Fibroblast of peridontal ligament (primary cell): Measurements from ENCODE around the gene NATD1.
A peak's percentile ranks its signal among the peaks of the same experiment; 100 is the strongest.

Experiments
- DNase-seq: peaks from one replicate; pipeline ENCODE4 v3.0.0-alpha.2; 2010; ENCODE audit errors: extremely low read depth

The NATD1 gene, protein sequence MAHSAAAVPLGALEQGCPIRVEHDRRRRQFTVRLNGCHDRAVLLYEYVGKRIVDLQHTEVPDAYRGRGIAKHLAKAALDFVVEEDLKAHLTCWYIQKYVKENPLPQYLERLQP

DNA sequence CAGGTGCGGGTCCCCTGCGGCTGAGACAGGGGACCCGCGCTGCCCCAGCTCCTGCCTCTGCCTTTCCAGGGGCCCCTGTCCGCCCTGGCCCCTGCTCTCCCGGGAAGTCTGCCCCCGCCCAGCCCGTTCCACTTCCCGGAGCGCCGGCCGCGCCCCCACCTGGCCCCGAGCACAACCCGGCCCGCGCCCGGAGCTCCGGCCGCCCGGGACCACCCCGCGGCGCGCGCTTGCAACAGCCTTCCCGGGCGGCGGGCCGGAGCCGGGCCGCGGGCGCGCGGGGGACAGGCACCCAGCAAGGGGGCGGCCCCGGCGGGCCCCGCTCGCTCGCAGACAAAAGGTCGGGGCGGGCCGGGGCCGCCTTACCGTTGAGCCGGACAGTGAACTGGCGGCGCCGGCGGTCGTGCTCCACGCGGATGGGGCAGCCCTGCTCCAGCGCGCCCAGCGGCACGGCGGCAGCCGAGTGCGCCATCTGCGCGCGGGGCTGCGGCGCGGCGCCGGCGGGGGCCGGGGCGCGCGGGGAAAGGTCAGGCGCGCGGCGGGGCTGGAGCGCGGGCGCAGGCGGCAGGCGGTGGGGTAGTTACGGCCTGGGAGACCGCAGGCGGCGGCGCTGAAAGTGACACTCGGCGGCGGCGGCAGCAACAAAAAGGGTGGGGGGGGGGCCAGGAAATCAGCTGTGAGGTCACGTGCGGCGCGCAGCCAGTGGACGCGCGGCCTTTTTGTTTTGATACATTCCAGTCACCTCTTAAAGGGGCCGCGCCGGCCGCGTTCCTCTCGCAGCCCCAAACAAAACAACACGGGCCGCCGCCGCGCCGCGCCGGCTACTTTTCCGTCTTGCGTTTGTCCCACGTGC, at the start of gene NATD1:
Gene NATD1 (minus strand): TSS at position 615 of the 850 bp plus-strand sequence. CDS start 146 bp downstream, at position 469.
- DNase-seq, result peak; percentile 76

DNA sequence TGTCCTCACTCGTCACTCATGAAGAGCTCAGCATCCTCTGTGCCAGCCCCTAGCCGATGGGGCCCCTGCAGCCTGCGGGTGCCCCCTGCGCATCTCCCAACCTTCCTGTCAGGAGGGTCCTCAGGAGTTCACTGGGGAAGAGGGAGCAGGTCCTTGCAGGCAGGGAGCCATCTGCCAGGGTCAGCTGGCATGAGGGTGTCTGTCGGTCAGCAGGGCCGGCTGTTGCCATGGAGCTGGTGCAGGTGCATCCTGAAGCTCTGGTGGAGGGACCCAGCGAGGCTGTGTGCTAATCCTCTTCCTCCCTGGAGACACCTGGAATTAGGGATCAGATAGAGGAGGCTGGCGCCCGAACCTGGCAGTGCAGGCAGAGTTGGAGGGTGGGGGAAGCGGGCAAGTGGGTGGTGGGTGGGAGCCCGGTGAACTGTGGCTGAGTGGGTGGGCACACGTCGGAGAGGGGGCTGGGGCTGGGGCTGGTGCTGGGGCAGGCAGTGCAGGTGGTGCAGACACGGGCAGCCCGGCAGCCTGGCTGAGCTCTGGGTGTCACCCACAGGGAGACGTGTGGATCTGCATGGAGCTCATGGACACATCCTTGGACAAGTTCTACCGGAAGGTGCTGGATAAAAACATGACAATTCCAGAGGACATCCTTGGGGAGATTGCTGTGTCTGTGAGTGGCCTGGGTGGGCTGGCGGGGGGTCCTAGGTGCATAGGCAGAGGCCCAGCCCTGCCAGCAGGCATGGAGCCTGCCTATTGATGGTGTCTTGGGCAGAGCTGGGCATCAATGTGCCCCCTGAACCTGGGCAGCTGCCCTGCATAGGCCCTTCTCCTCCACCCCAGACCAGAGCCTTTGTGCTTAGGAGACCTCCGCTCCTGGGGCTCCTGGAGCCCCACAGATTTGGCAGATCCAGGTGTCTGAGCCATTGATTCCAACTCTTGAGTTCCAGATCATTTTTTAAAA, 48.7 kb upstream of the NATD1 start:
- no peak for DNase-seq

DNA sequence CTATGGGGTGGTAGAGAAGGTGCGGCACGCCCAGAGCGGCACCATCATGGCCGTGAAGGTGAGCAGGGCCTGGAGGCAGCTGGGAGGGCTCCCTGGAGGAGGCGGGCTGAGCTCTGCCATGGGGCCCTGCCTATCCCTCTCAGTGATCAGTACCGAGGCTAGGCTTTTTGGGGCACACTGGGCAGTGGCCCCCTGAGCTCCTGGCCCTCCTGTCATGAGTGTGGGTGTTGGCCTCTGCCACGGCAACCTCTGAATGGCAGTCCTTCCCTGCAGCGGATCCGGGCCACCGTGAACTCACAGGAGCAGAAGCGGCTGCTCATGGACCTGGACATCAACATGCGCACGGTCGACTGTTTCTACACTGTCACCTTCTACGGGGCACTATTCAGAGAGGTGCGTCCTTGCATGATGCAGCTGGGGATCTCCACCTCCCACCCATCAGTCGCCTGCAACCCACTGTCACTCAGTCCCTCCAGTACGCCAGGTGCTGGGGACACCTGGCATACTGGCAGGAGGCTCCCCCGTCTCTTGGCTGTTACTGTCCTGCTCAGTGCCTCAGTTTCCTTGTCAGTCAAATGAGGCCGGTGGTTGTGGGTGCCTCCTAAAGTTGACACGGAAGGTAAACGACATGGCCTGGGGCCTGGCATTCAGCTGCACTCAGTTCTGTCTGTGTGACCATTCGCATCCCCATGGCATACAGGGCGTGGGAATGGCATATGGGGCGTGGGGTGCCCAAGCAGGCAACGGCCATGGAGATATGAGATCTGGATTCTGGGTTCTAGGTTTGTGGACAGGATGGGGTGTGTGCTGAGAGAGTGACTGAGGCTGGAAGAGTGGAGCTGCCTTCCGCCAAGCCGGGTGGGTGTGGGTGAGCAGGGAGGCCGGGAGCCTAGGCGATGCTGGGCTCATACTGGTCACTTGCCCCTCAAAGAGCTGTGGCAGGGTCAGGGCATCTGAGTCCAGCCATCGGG, 47.7 kb upstream of the NATD1 start:
- DNase-seq, result no peak

DNA sequence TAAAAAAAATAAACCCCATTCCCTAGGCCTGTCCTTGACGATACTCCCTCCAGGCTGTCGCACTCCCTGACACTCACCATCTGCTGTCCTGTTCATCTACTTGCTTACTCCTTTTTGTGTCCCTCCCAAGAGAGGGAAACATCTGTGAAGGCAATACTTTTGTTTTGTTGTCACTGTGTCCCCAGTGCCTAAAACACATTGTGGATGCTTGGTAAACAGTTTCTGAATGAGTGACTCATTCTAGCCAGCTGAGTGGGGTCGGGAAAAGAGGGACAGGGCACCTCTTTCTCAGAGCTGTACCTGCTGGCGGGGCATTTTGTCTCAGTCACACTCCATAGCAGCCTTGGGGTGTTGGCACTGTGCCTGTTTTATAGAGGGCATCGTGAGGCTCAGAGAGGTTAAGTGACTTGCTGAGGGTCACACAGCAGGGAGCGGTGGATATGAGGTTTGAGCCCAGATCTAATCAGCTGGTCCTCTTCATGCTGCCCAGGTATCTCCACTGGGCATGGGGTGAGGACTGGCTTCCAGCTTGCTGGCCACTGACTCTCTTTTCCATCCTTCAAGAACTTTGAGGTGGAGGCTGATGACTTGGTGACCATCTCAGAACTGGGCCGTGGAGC, 46.9 kb upstream of the NATD1 start:
- DNase-seq, result no peak

DNA sequence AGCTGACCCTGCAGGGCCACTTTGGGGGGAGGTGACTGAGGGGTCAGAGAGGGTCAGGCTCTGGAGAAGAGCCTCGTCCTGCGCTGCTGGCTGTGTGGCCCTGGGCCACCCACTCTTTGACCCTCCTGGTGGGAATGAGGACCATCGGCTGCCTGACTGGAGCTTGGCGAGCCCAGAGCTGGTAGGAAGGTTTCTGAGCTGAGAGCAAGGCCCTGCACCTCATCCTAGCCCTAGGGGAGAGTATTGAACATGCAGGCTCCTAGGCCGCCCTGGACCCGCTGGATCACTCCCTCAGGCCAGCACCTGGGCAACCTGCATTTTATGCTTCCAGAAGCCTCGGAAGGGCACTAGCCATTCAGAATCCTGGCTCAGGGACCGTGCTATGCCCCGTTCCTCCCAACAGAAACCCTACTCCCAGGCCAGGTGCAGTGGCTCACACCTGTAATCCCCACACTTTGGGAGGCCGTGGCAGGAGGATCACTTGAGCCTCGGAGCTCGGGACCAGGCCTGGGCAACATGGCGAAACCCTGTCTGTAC, 45.8 kb upstream of the NATD1 start:
- DNase-seq, result no peak

DNA sequence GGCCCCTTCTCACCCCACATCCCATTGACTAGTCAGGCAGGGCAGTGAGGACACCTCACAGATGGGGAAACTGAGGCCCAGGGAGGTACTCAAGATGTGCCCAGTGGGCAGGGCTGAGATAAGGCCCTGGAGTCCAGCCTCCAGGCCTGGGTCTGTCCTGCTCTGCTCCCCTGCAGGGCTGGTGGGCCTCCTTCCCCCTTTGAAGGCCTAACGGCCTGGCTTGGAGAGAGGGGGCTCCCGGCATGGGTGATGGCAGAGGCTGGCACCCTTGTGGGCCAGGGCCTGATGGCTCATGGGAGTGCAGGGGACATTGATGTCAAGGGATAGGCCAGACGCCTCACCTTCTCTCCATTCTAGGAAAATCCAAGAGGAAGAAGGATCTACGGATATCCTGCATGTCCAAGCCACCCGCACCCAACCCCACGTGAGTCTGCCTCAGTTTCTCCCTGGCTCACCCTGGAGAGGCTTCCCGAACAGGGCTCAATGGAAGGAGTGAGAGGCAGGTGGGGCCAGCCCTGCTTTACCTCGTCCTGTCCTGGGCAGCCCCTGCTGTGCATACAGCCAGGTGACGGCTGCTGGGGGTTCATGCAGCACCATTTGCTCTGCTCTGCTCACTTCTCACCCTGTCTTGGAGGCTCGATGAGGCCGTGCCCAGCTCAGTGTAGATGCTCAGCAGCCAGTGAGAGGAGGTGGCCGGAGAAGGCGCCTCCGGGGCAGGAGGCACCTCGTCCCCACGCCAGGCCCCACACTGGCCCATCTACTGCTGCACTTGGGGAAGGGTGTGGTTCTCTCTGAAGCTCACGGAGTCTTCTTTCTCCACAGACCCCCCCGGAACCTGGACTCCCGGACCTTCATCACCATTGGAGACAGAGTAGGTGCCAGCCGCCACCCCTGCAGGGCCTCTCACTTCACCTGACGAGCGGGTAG, 45.1 kb upstream of the NATD1 start:
- DNase-seq, result no peak

DNA sequence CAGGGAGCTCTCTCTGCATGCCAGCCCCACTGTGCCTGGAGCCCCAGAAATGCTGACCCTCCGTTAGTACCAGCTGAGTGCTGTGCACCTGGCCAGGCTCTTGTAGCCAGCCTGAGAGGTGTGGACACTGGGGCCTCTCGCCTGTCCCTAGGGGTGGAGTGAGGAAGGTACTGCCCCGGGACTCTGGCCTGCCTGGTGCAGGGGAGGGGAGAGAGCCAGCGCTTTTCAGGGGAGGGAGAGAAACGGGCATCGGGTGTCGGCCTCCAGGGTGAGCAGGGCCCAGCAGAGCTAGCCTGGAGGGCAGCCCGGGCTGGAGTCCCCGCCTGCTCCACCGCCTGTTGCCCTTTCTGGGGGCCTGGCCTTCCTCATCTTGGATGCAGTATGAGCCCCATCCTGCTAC, 44.4 kb upstream of the NATD1 start:
- no peak for DNase-seq

DNA sequence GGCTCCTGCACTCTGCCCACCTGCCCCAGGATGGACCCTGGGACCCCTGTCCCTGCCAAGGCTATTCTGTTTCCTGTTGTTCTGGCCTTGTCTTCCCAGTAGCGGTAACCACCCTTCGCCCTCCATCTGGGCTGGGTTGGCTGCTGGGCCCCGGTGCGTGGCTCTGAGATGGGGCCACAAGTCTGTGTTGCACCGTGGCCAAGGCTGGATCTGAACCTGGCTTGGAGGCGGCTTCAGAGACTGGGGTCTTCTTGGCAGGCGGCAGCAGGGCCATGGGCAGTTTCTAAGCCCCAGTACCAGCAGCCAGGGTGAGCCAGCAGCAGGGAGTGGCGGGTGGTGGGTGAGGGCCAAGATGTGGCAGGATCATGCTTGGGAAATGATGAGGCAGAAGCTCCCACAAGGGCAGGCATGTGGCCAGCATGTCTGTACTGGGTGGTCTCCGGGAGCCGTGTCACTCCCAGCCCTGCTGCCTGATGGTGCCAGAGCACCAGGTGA, 43.9 kb upstream of the NATD1 start:
- DNase-seq, result peak; percentile 21

DNA sequence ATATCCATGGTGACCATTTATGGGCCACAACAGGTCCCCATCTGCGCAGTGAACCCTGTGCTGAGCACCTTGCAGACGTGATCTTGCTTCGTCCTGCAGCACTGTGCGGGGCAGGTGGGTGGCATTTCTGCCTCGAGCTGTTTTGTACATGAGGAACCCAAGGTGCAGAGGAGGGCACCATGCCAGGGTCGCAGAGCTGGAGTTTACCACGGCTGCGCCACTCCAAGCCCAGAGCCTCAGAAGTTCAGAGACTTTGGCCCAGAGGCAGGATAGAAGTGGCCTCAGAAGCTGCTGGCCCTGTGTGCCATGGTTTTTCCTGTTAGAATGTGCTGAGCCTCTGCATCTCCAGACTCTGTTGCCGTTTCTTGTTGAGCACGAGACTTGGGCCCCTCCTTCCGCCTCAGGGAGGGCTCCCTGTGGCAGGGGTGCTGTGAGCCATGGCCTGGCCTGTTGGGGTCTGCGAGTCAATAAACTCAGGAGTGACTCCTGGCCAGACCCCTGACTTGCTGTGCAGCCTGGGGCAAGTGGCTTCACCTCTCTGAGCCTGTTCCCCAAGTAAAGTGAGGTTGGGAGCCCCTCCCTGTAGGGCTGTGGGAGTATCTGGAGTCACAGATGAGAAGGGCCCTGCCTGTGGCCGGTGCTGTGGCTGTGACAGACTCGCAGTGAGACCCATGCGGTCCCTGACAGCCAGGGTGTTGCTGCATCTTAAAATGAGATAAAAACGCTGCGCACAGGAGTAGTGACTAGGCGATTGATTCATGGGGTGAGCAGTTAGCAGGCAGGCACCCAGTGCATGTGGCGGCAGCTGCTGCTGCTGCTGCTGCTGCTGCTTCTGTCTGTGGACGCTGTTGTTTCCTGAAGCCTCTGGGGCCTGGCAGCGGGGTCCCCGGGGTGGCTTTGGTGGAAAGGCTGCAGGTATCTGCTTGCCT, 43.2 kb upstream of the NATD1 start:
- DNase-seq, result no peak

DNA sequence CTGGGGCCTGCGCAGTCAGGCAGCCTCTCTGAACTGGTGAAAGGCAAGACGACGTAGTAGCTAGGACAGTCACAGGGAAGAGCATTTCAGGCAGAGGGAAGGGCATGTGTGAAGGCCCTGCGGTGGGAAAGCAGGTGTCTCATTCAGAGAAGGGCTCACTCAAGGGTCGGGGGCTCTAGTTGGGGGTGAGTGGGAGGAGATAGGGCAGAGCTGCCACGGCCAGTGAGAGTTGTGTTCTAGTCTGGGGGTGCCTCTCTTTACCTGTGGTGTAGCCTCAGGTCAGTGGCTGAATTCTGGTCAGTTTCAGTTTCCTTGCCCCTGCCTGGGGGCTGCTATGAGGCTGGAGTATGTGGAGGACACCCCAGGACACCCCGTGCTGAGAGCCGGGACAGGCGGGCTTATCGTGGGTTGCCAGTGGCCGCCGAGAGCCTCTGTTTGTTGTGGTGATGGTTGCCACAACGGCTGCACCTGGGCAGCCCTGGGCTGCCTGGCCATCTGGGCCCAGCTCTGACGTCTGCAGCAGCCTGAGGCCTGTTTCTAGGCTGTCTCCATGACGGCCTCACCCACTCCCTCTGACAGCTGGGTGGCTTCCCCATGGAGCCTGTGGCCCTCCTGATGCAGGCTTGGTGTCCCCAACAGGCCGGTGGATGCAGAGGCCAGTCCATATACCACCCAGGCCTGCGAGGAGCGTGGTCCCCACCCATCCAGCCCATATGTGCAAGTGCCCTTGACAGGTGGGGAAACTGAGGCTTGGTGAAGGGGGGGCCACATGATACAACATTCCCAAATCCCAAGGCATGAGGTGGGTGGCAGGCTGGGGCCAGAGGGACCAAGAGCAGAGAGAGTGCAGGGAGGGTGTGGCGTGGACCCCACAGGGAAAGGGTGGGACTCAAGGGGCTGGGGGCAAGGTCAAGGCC, 42.1 kb upstream of the NATD1 start:
- DNase-seq, result peak; percentile 12

DNA sequence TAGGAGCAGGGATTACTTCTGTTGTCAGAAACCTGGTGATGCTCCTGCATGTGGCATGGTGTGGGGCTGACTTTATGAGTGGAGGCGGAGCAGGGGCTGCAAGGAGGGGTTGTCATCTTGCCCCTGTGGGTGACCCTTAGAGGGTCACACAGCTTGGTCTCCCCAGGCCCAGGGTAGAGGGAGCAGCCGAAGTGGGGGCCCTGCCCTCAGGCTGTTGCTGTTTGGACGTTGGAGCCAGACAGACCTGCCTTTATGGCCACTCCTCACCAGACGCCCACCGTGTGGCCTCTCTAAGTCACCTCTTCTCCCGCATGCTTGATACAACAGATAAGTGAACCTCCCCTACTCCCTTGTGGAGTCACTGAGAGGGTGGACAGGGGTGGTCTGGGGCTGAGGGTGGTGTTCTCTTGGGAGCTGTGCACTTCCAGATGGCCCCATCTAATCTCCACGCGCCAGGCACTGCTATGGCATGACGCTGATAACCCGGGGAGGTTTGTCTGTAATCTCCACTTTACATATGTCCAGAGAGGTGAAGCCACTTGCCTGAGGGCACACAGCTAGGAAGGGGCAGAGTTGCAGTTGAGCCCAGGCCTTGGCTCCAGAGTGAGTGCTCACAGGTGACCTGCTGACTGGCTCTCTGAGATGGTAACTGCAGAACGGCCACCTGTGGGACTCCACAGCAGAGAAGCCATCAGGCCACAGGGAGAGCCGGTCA, 41.3 kb upstream of the NATD1 start:
- DNase-seq, result no peak

DNA sequence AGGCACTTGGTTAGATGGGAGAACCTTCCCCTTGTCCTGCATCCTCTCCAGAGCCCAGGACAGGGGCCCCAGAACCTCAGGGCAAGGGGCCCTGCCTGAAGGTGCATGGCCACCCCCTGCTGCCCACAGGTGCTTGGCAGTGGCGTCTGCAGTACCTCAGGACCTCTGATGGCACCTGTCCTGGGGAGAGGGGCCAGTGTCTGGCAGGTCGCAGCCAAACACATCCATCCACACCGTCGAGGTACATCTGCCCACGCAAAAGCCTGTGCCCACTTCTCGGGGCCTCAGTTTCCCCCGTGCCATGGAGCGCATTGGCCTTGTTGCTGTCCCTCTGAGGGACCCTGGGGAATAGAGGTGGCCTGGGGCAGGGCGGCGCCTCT, 40.6 kb upstream of the NATD1 start:
- DNase-seq, result no peak

DNA sequence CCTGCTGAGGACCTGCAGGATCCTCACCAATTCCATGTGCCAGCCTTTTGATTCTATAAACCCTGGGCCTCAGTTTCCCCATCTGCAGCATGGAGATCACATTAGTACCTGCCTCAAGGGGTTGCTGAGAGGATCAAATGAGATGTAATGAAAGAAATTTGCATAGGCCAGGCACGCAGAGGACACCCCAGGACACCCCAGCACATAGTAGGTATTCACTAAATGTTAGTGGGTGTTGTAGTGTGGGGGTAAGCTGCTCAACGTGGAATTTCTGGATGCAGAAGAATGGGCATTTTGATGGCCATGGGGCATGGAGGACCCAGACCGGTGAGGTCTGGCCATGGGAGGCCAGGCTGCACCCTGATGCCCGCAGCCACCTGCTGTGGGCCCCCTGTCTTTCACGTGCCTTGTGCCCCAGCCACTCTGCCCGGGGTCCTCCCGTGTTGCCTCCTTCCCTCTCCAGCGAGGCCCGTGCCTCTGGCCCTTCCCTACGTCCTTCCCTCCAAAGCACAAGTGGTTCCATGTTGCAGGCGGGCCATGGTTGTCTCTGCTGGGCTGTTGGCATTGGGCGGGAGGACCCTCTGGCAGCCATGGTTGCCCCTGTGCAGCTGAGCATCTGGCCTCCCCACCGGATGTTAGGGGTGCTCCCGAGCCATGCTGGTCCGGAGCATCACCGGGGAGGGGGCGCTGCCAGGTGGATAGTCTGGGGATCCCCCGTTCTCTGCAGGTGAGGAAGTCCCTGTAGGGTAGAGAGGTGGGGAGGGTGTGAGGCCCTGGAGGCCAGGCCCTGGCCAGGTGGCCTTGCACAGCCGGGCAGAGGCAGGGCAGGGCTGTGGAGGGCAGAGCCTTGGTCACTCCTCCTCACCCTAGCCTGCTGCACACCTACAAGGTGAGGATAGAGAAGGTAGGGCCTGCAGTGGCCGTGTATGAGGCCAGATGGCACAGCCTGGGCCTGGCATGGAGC, 39.9 kb upstream of the NATD1 start:
- DNase-seq, result no peak

DNA sequence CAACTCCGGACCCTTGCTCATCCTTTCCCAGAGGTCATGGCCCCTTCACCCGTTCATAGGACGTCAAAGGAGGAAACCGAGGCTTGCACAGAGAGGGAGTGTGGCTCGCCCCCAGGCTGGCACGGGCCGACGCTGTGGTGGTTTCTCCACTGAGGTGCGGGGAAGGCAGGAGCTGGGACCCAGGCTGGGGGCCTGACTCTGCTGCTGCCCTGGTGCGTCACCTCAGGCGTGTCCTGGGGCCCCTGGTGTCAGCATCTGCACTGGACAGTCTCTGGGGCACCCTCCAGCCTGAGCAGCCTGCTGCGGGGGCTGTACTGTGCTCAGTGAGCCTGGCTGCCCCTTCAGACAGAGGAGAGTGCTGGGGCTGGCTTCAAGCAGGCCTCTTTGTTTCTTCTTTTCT, 38.7 kb upstream of the NATD1 start:
- DNase-seq, result no peak

DNA sequence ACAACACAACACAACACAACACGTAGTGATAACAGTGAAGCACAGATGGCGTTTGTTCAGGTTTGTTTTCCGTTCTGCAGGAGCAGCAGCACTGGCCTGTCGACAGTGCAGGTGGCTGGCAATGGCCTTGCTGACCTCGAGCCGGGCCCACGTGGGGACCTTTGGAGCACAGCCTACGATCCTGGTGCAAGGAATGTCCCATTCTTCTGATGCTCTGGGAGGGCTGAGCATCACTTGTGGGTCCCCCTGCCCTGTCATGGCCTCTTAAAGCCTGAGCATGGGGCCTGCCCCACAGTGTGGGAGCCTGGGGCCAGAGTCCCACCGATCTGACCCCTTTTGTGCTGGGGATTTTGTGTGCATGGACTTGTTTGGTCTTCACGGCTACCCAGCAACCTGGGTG, 38.1 kb upstream of the NATD1 start:
- no peak for DNase-seq
